ENCODE data around the gene TRIM66. TPM values are rescaled to one million over a fixed set of nuclear protein-coding genes. Genes with fewer than 3 reads are reported as not detected.

Gene TRIM66
- total RNA-seq, 2 experiments from 2014 or later: 24.7 to 28.4 TPM

DNA sequence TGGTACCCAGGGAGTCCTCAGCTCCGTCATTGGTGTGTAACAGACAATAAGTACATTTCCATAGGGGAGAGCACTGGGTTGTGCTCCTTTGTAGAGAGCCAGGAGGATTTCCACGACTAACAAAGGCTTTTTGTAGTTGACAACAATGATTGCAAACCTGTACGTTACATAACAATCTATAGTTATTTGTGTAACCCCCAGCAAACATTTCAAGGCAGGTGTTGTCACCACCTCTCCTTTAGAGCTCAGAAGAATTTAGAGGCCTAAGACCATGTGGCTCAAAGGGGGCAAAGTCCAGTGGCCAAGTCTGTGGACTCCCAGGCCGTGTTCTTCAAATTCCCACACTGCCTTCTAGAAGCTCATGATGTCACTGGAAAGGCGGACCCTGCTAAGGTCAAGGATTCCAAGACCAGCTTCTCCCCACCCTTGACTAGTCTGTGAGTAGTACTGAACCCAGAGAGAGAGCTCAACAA, 15.9 kb upstream of the TRIM66 start:
- no peak for ATAC-seq
- intact Hi-C loops (cut with micrococcal nuclease): no loop called here

DNA sequence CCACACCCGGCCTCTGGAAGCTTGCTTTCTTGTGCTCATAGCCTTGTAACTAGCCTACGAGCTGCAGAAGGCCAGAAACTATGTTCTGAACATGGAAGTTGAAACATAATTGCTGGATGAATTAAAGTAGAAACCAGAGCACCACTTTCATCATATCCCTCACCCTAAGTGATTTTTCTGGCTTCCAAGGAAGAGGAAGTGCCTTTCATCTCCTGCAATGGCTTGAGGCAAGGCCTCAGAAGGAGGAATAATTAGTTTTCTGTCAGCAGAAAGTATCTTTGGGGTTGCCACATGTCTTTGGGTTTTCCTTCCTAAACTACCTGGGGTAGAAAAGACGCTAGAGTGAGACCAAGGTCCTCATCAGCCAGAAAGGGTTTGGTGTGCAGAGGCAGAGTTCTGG, 14.6 kb upstream of the TRIM66 start:
- peaks cover 27% of the 10 kb centered on the region for H3K36me3 Mint-ChIP-seq (ENCODE audit: low read depth)
- intact Hi-C loops (cut with micrococcal nuclease): no loop called here
- DNase-seq (no peak), ATAC-seq (no peak)
- H3K4me3 Mint-ChIP-seq: no peak overlapping the region
- H3K27ac Mint-ChIP-seq: no peak overlapping the region
- TF ChIP-seq, protein P1, sequence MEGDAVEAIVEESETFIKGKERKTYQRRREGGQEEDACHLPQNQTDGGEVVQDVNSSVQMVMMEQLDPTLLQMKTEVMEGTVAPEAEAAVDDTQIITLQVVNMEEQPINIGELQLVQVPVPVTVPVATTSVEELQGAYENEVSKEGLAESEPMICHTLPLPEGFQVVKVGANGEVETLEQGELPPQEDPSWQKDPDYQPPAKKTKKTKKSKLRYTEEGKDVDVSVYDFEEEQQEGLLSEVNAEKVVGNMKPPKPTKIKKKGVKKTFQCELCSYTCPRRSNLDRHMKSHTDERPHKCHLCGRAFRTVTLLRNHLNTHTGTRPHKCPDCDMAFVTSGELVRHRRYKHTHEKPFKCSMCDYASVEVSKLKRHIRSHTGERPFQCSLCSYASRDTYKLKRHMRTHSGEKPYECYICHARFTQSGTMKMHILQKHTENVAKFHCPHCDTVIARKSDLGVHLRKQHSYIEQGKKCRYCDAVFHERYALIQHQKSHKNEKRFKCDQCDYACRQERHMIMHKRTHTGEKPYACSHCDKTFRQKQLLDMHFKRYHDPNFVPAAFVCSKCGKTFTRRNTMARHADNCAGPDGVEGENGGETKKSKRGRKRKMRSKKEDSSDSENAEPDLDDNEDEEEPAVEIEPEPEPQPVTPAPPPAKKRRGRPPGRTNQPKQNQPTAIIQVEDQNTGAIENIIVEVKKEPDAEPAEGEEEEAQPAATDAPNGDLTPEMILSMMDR (IDR thresholded peaks at IDR 0.05): no peak
- H3K4me1 Mint-ChIP-seq (ENCODE audit: low read depth): no peaks in the 10 kb centered on the region
- CTCF ChIA-PET: no interaction called here
- H3K27me3 Mint-ChIP-seq: no peaks in the 10 kb centered on the region
- POLR2A ChIA-PET: interaction anchor here (2.1 to 2.7 kb wide), 2 partner anchors 8 to 14 kb away, joined by 9 to 15 read pairs; partner anchors contain the start of genes RPL27A and TRIM66
- no peaks in the 10 kb centered on the region for H3K9me3 Mint-ChIP-seq

More for the DNA sequence above, 15.9 kb upstream of the TRIM66 start:
- Mint-ChIP-seq H3K4me3 (no peak overlapping the region), H3K4me1 (ENCODE audit: low read depth) (no peaks in the 10 kb centered on the region), H3K27ac (no peak overlapping the region), H3K9me3 (no peaks in the 10 kb centered on the region), H3K36me3 (ENCODE audit: low read depth) (peaks cover 17% of the 10 kb centered on the region), H3K27me3 (no peaks in the 10 kb centered on the region)
- CTCF ChIA-PET: no interaction called here
- POLR2A ChIA-PET: interaction anchor here (1.2 to 2.1 kb wide), 2 partner anchors 10 to 15 kb away, joined by 5 to 9 read pairs; no protein-coding TSS in a partner anchor
- TF ChIP-seq, protein P1 (IDR thresholded peaks at IDR 0.05): no peak
- no peak for DNase-seq

DNA sequence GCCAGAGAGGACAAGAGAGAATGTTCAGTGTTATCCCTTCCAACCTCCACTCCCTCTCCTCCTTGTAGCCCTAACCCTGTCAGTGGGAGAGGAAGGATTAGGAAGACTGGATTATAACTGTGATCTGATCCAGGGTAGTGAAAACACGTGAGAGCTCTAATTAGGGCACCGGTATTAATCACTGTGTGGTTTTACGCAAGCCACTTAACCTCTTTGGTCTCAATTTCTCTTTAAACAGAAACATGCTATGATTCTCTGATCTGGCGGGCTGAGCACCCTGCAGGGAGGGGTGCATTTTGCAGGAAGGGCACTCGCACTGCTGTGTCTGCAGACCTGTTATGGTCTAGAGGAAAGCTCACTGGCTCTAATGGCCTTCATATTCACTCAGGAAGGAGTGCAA, 11.7 kb upstream of the TRIM66 start:
- intact Hi-C loops (cut with micrococcal nuclease): no loop called here
- Mint-ChIP-seq H3K4me1 (ENCODE audit: low read depth) (peaks cover 11% of the 10 kb centered on the region), H3K4me3 (no peak overlapping the region), H3K9me3 (no peaks in the 10 kb centered on the region), H3K27me3 (no peaks in the 10 kb centered on the region), H3K36me3 (ENCODE audit: low read depth) (peaks cover 47% of the 10 kb centered on the region), H3K27ac (no peak overlapping the region)
- ChIA-PET POLR2A (interaction anchor here (0.7 to 2.2 kb wide), 5 partner anchors 9 to 21 kb away, joined by 3 to 14 read pairs (median 4); partner anchors contain the start of genes RPL27A and TRIM66), CTCF (no interaction called here)
- DNase-seq (no peak), ATAC-seq (peak; percentile 38)
- TF ChIP-seq, protein P1 (IDR thresholded peaks at IDR 0.05): no peak

DNA sequence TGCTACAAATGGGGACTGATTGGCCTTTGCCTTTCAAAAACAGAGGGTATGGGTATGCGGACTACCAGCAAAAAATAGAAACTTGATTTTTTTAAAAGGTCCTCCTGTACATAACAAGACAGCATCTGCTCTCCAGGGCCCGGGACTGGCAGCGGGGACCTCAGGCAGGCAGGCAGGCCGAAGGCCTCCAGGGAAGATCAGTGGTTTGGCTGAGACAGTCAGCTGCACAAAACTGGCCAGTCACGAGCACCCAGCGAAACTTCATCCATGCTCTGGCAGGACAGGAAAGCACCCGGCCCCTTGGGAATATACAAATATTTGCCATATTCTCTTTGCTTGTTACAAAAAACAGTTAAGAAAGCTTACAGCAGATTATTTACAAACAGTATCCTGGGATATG, 11.1 kb upstream of the TRIM66 start:
- POLR2A ChIA-PET: interaction anchor here (1.2 to 2.2 kb wide), 3 partner anchors 9 to 14 kb away, joined by 4 to 14 read pairs (median 4); partner anchors contain the start of genes RPL27A and TRIM66
- CTCF ChIA-PET: no interaction called here
- H3K4me1 Mint-ChIP-seq (ENCODE audit: low read depth): peaks cover 13% of the 10 kb centered on the region
- no peak for DNase-seq
- intact Hi-C loops (cut with micrococcal nuclease): no loop called here
- peaks cover 53% of the 10 kb centered on the region for H3K36me3 Mint-ChIP-seq (ENCODE audit: low read depth)
- H3K9me3 Mint-ChIP-seq: no peaks in the 10 kb centered on the region
- no peak overlapping the region for H3K4me3 Mint-ChIP-seq
- TF ChIP-seq, protein P1 (IDR thresholded peaks at IDR 0.05): no peak
- H3K27ac Mint-ChIP-seq: no peak overlapping the region
- no peaks in the 10 kb centered on the region for H3K27me3 Mint-ChIP-seq
- ATAC-seq: no peak

DNA sequence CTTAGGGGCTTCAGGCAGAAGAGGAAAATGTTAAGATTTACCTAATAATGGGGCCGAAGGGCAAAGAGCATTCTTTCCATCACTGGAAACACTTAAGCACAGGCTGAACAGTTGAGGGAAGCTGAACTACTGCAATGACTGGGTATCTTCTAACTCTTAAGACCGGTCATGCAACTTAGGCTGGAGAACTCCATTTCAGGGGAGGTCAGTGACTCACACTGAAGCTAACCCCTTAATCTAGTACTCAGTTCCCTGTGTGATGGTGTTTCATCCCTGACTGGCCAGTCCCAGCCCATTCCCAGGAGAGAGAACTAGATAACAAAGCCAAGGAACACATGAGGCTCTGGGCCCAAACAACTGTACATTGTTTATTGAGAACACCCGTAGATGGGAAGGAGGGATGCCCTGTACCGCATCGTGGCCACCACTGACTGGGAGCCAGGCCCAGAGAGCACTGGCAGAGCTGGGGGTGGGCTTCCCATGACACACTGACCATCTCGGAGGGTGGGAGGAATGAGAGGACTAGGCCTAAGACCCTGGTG, 10.6 kb upstream of the TRIM66 start:
- Mint-ChIP-seq H3K36me3 (ENCODE audit: low read depth) (peaks cover 56% of the 10 kb centered on the region), H3K27ac (no peak overlapping the region)
- CTCF ChIA-PET: interaction anchor here (0.7 kb wide), 1 partner anchor 268 kb away, joined by 3 read pairs; no protein-coding TSS in a partner anchor

More for the DNA sequence above, 10.6 kb upstream of the TRIM66 start:
- no peaks in the 10 kb centered on the region for H3K27me3 Mint-ChIP-seq
- peaks cover 14% of the 10 kb centered on the region for H3K4me1 Mint-ChIP-seq (ENCODE audit: low read depth)
- no peaks in the 10 kb centered on the region for H3K9me3 Mint-ChIP-seq
- no peak for DNase-seq
- TF ChIP-seq, protein P1 (IDR thresholded peaks at IDR 0.05): no peak
- intact Hi-C loops (cut with micrococcal nuclease): no loop called here
- no peak for ATAC-seq
- no peak overlapping the region for H3K4me3 Mint-ChIP-seq
- POLR2A ChIA-PET: interaction anchor here (1.2 to 2.2 kb wide), 2 partner anchors 8 to 10 kb away, joined by 4 to 14 read pairs; partner anchors contain the start of genes RPL27A and TRIM66

Measured in activated CD8-positive, alpha-beta T cell treated with anti-CD3 and anti-CD28 coated beads for 36 hours (primary cell).